HG02943 (cell line): ENCODE measurements around the gene CLCN1.

Source experiments
- ATAC-seq: cut with Tn5 transposase; IDR thresholded peaks from one replicate; pipeline ENCODE4 v1.9.1; 2021; ENCODE audit warnings: mild to moderate bottlenecking, low read depth, moderate library complexity; ENCODE audit not compliant: unreplicated experiment

The CLCN1 gene

GRCh38 chr7:143329471-143330170 lies 13.7 kb downstream of the CLCN1 start:
- no peak for ATAC-seq

- ATAC-seq, result no peak
Observed at GRCh38 chr7:143331179-143331801, 15.4 kb downstream of the CLCN1 start.

GRCh38 chr7:143334244-143334643 lies 18.3 kb downstream of the CLCN1 start:
- no peak for ATAC-seq

- no peak for ATAC-seq
Observed at GRCh38 chr7:143337216-143337615, 21.3 kb downstream of the CLCN1 start.

GRCh38 chr7:143341842-143342241 lies 25.9 kb downstream of the CLCN1 start:
- ATAC-seq, result no peak

- no peak for ATAC-seq
Observed at GRCh38 chr7:143343596-143343995, 27.7 kb downstream of the CLCN1 start.

GRCh38 chr7:143345428-143345900 lies 29.6 kb downstream of the CLCN1 start:
- ATAC-seq, result no peak

GRCh38 chr7:143346018-143346417 lies 30.1 kb downstream of the CLCN1 start:
- ATAC-seq, result no peak

- ATAC-seq, result no peak
Observed at GRCh38 chr7:143347950-143348349, 32.0 kb downstream of the CLCN1 start.

- no peak for ATAC-seq
Observed at GRCh38 chr7:143351060-143351459, 35.1 kb downstream of the CLCN1 start.

- ATAC-seq, result no peak
Observed at GRCh38 chr7:143351574-143351973, 35.7 kb downstream of the CLCN1 start.

- no peak for ATAC-seq
Observed at GRCh38 chr7:143352531-143353002, 36.7 kb downstream of the CLCN1 start.

- no peak for ATAC-seq
Observed at GRCh38 chr7:143354376-143354775, 38.5 kb downstream of the CLCN1 start.

- no peak for ATAC-seq
Observed at GRCh38 chr7:143354965-143355364, 39.1 kb downstream of the CLCN1 start.

- ATAC-seq, result no peak
Observed at GRCh38 chr7:143355450-143356385, 39.8 kb downstream of the CLCN1 start.

GRCh38 chr7:143356414-143357050 lies 40.6 kb downstream of the CLCN1 start:
- no peak for ATAC-seq

- ATAC-seq, result no peak
Observed at GRCh38 chr7:143358626-143359025, 42.7 kb downstream of the CLCN1 start.

- no peak for ATAC-seq
Observed at GRCh38 chr7:143359771-143360353, 44.0 kb downstream of the CLCN1 start.

GRCh38 chr7:143360788-143361551 lies 45.1 kb downstream of the CLCN1 start:
- ATAC-seq, result no peak
